Left renal cortex interstitium (tissue), 4 donors: ENCODE data around the gene SCYGR1. TPM values are rescaled to one million over a fixed set of nuclear protein-coding genes. Genes with fewer than 3 reads are reported as not detected.
"Not testable (repeated sequence)": the region's sequence is repeated elsewhere in the genome, so short reads cannot be mapped to it uniquely, and the experiment has no call there.

Experiments used
- DNase-seq, 4 donors: peaks; one replicate each; pipeline ENCODE4 v3.0.0-alpha.2; 2013; ENCODE audit warnings: low read depth in 4 of 4, low spot score in 2 of 4, missing footprints in 1 of 4
- polyA plus RNA-seq, 4 donors: library from polyadenylated mRNA; unstranded; fragments of 120-200 nt; gene quantifications; one replicate each; pipeline ENCODE4 v1.2.1, GENCODE V29; 2013; ENCODE audit not compliant: insufficient read length in 4 of 4

Gene SCYGR1
- polyA plus RNA-seq, 4 donors, result not detected

DNA sequence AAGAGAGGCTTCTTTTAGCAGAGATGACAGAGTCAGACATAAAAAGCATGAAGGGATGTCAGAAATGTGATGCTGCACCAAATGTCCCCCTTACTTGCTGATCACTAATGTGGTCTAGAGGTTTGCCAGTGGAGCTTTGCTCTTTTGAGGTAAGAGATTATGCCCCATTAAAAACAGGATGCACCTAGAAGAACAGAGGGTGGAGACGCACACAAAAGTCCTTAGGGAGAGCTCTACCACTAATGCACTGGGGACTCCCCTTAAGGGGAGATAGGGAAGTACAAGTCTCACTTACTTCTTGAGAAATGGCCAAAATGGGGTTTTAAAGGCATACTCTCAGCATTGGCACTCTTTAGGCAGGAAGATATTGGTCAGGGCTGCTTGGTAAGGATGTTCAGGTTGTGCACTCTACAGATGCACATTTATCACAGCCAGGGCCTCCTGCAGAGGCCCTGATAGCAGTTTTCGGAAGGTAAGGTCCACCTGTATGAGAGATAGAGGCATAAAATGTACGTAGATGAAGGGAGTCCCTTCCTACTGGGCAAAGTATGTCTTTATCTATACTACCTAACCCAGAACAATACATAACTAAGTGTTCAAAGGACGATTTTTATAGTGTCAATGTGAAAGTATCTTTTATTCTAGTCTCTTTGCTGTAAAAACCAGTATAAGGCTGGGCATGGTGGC lies 17.0 kb upstream of the SCYGR1 start:
- DNase-seq, result no peak

- DNase-seq, result no peak
Measured at GRCh38 chr2:227402959-227403358, 15.2 kb upstream of the SCYGR1 start.

GRCh38 chr2:227402321-227402720 lies 14.6 kb upstream of the SCYGR1 start:
- no peak for DNase-seq

DNA sequence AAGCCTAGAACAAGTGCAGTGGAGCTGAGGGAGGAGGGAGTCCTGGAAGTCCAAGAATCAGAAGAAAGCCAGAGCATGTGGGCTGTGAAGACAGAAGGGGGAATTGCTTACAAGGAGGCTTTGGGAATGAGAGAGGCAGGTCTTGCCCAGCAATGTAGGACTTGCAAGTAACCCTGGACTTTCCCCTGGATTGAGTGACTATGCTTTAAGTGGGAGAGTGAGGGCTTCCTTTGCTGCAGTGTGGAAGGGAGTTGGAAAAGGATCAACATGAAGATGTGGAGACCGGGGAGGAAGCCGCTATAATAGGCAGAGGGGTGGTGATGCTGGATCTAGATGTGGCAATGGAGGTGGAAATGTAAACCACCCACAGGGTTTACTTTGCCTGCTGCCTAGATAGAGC lies 13.8 kb upstream of the SCYGR1 start:
- DNase-seq, result no peak

- DNase-seq, result no peak
Measured at GRCh38 chr2:227398684-227399670, 11.2 kb upstream of the SCYGR1 start.

DNA sequence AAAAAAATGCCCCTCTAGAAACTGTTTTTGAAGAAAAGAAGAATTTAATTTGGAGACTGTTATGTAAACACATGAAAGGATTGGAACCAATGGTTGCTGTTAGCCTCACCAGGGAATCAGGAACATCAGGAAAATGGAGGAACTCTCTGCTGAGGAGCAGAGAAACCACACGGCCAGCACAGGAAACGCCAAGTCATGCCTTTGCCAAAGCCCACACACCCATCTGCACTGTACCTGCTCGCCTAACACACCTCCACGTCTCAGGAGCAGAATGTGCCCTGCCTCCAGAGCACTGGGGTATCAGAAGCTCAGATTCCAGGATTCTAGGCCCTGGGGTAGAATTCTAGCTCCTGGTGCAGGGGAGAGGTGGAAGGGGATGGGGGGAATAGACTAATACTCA lies 9.8 kb upstream of the SCYGR1 start:
- no peak for DNase-seq

- no peak for DNase-seq
Measured at GRCh38 chr2:227395556-227395955, 7.8 kb upstream of the SCYGR1 start.

GRCh38 chr2:227394401-227394800 lies 6.7 kb upstream of the SCYGR1 start:
- no peak for DNase-seq

DNA sequence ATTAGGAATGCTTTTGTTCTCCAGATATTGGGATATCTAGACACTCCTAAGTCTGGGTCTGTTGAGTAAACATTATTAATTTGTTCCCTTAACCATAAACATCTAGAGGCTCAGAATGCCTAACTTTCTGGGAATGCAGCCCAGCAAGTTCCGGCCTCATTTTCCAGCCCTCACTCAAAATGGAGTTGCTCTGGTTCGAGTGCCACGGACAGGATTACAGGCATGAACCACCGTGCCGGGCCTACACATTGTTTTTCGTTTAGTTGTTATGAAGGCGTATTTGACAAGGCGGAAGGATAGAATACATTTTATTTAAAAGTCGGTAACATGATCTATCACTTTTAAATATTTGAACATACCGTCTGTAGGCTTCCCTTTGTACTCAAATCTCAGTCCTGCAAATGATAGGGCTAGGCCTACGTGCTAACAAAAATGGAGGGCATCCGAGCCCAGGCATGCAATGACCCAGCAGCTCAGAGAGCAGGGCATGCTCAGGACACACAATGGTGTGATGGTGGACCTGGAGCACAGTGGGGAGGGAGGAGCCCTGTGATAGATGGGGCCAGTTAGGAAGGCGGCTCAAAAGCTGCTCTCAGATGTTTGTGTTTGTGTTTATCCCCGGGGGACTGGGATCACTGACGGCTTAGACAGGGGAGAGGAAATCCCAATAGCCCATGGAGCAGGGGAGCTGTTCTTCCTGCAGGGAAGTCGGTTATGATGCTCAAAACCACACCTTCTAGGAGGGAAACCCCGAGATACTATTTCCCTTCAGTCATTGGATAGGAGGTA lies 2.9 kb upstream of the SCYGR1 start:
- no peak for DNase-seq

- DNase-seq, result no peak
Measured at GRCh38 chr2:227389661-227390060, 1.9 kb upstream of the SCYGR1 start.

- DNase-seq, result no peak
Measured at GRCh38 chr2:227389231-227389630, 1.5 kb upstream of the SCYGR1 start.

GRCh38 chr2:227388537-227389011 lies 825 bp upstream of the SCYGR1 start:
- DNase-seq, result no peak

DNA sequence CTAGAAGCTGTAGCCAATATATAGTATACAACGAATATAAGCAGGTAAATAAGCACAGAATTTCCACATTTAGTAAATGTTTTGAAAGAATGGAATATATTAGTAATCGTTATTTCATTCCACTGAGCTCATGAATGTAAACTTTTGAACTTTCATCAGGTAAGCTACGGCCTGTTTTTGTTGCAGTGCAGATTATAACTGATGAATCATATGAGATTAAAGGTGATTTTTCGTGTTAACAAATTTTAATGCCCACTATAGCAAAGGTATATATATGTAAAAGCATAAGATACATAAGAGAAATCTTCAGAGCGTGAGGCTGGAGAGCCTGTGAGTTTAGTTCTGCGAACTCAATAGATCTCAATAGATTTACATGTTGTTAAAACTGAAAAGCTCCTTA lies 1.1 kb downstream of the SCYGR1 start:
- no peak for DNase-seq

- DNase-seq, result no peak
Measured at GRCh38 chr2:227383686-227384085, 4.1 kb downstream of the SCYGR1 start.

- DNase-seq, result not testable (repeated sequence)
Measured at GRCh38 chr2:227382241-227382835, 5.4 kb downstream of the SCYGR1 start.

DNA sequence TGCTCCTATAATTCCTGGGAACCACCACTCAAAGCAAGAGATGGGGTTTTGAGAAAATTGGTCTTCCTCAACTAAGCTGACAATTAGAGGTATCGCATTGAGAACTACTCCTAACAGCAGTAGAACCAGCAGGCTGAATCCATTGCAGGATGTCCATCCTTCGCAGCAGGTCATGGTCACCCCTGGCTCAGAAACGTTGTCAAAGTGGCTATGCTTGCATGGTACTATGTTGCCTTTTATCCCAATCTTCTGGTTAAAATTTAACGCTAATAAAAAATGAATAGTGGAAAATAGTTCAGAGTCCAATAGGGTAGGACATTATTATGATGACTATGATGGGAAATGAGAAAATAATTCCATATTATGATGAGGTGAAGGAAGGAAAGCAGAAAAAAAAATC lies 8.7 kb downstream of the SCYGR1 start, which contains the start of gene TM4SF20:
TSS of gene TM4SF20 (minus strand) at position 212 of the 400 bp plus-strand sequence. CDS start at position 174, 38 bp downstream.
- no peak for DNase-seq

GRCh38 chr2:227378371-227378782 lies 9.4 kb downstream of the SCYGR1 start:
- DNase-seq, result no peak

DNA sequence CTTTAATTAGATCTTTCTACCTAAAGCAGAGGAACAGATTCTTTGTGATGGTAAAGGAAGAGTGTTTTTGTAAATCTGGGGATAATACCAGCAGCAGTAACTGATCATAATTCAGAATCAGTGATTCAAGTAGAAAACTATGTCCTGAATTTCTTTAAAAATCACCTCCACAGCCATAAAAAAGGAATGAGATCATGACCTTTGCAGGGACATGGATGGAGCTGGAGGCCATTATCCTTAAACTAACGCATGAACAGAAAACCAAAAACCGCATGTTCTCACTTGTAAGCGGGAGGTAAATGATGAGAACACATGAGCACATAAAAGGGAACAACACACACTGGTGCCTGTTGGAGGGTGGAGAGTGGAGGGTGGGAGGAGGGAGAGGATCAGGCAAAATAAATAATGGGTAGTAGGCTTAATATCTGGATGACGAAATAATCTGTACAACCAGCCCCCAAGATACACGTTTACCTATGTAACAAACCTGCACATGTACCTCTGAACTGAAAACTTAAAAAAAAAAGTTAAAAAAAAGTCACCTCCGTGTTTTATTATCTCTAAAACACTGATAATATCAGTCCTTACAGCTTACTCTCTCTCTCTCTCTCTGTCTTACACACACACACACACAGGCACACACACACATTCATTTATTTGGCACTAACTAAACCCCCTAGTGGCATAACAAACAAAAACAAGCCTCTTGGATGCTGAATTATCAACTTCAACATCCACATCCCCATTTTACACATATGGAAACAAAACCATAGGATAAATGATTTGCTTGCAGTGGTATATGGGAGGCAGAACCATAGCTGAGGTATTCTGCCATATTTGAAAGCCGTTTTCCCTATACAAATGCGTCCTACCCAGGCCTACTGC lies 10.0 kb downstream of the SCYGR1 start:
- no peak for DNase-seq

GRCh38 chr2:227376656-227377396 lies 10.9 kb downstream of the SCYGR1 start:
- no peak for DNase-seq
